GM12865 (cell line): ENCODE data around the gene PPARG.

Source experiments
- DNase-seq: peaks from one replicate; pipeline ENCODE4 v3.0.0; 2010; ENCODE audit warnings: low read depth
- H3K4me3 ChIP-seq: 2 replicates; pipeline ENCODE4 v1.5.1; 2011; ENCODE audit warnings: mild to moderate bottlenecking, low read depth, low read length, control low read depth
- CTCF ChIP-seq: IDR thresholded peaks from 2 replicates; pipeline ENCODE4 v1.5.1; 2011; ENCODE audit warnings: low read length, control low read depth, low read depth, inconsistent platforms; ENCODE audit not compliant: insufficient read depth; ENCODE audit errors: missing control alignments

The PPARG gene

GRCh38 chr3:12460127-12460526 lies 171.3 kb downstream of the PPARG start:
- H3K4me3 ChIP-seq, result no peak overlapping the region
- no peak for TF ChIP-seq CTCF
- no peak for DNase-seq

DNA sequence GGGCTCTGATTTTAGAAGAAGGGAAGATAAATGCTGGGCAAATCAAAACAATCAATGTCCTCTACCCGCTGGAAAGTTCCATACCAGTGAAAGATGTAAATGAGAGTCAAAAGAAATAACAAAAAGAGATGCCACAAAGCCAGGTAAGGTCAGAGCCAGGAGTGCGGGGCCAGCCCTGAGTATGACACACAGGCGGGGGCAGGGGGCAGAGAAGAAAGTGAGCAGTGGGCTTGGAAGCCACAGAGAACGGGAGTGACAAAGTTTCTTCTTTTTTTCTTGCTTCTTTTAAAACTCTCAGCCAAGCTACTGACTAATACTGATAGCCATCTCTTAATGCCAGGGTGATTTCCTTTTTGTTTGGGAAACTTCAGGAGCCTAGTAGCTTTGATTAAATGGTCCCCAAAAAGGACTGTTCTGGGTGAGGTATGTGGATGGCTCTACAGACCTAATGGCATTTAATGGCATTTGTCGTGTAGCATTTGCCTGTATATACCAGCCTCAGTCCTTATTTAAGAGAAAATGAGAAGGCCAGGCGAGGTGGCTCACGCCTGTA lies 172.3 kb downstream of the PPARG start:
- H3K4me3 ChIP-seq, result no peak overlapping the region
- DNase-seq, result no peak
- no peak for TF ChIP-seq CTCF

DNA sequence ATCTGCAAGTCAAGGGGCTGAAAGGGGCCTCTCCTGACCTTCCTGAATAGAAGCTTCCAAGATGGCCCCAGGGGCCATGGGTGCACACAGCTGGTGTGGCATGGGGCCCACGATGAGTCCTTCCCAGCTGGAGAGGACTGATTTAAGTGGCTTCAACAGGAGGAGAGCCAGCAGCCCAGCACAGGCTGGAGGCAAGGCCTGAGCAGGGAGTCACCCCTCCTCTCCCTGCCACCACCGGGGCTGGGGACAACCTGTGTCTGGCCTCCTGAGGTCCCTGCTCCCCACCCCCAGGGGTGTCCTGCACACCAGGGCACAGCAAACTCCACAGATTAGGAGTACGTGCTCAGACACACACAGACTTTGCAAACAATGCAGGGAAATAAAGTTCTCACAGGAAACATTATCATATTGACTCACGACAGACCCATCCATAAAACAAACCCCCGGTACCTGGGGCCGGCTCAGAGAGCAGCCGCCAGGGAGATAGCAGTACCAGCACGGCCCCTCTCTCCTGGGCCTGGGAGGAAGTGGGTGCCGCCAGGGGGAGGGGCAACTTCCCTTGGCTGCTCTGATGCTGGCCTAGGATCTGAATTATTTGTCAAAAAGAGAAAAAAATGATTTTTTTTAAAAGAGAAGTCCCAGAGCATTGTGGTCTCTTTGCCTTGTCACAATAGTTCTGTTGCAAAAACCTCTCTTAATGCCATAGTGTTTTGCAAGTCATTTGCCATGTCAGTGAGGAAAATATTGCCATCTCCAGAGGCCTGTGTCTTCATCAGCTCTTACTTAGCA lies 173.5 kb downstream of the PPARG start:
- no peak for TF ChIP-seq CTCF
- DNase-seq, result no peak
- H3K4me3 ChIP-seq, result no peak overlapping the region

DNA sequence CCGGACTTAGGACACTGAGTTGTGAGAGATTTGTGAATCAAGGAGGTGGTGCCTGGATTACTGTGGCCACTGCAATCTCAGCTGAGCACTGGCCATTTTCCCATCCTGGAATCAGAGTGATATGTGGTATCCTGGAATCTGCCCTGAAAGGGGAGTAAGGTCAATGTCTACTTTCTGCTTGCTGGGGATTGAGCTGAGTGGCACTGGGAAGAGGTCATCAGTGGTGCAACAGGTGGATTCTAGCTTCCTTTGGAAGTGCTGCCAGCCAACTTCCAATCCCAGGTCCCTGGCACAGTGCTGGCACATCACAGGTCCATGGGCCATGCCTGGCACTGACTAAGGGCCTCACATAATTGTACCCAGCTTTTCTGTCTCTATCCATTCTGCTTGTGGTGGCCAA lies 174.8 kb downstream of the PPARG start:
- H3K4me3 ChIP-seq, result no peak overlapping the region
- TF ChIP-seq CTCF, result no peak
- DNase-seq, result no peak

- DNase-seq, result no peak
- H3K4me3 ChIP-seq, result no peak overlapping the region
- no peak for TF ChIP-seq CTCF
Measured at GRCh38 chr3:12464181-12464580, 175.3 kb downstream of the PPARG start.

DNA sequence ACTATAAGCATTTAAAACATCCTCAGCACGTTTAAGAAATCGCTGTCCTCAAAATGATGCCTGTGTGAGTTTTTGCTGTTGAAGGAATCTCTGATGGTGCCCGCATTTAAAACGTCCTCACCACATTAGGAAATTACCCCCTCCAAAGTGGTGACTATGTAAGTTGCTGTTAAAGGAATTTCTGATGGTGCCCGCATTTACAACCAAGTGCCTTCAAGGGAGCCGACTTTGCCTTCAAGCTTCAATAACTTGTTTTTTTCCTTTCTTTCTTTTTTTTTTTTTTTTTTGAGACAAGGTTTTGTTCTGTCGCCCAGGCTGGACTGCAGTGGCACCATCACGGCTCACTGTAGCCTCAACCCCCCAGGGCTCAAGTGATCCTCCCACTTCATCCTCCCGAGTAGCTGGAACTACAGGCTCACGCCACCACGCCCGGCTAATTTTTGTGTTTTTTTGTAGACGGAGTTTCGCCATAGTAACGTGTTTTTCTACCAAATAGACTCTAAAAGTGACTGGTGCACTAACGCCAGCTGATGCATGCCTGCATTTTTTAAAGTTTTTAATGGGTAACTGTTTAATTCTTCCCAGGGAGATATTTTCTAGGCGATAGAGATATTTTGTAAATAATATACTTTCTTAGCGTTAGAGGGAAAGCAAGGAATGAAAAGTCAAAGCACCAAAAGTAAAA lies 176.4 kb downstream of the PPARG start:
- DNase-seq, result no peak
- TF ChIP-seq CTCF, result no peak
- no peak overlapping the region for H3K4me3 ChIP-seq
